ENCODE results near the gene ADGRB3. TPM values are rescaled to one million over a fixed set of nuclear protein-coding genes. Genes with fewer than 3 reads are reported as not detected.

ADGRB3 gene
- total RNA-seq, 2 experiments from 2014 or later, result not detected

GRCh38 chr6:68859233-68859632 is 224.2 kb downstream of the ADGRB3 start:
- H3K27ac ChIP-seq (ENCODE audit: low read depth, low read length, poor library complexity, severe bottlenecking), result no peak overlapping the region
- H4K20me1 ChIP-seq (ENCODE audit: insufficient read depth, low read length), result no peaks in the 10 kb centered on the region
- no peaks in the 10 kb centered on the region for H3K36me3 ChIP-seq (ENCODE audit: insufficient read depth, low read length)
- DNase-seq (ENCODE audit: low spot score), result no peak
- no TSS peak for BruUV-seq (replicated peaks)
- no peak overlapping the region for H3K4me2 ChIP-seq (ENCODE audit: low read length)
- no peaks in the 10 kb centered on the region for H3K4me1 ChIP-seq (ENCODE audit: insufficient read depth, low read length, poor library complexity, severe bottlenecking)
- H3K4me3 ChIP-seq (ENCODE audit: low read depth, low read length, poor library complexity, severe bottlenecking), result no peak overlapping the region
- no peaks in the 10 kb centered on the region for H3K79me2 ChIP-seq (ENCODE audit: insufficient read depth, low read depth, low read length)
- intact Hi-C loops (cut with micrococcal nuclease; ENCODE audit: unreplicated experiment), result no loop called here
- no peak for TF ChIP-seq EZH2phosphoT487 (IDR thresholded peaks at IDR 0.05; ENCODE audit: borderline replicate concordance, low read depth, low read length)
- TF ChIP-seq CTCF (conservative IDR thresholded peaks at IDR 0.05; ENCODE audit: low read length), result no peak
- H3K9me3 ChIP-seq (ENCODE audit: low read length), result no peaks in the 10 kb centered on the region
- POLR2A ChIA-PET, result no interaction called here
- CTCF ChIA-PET (ENCODE audit: unreplicated experiment), result no interaction called here
- H3K9me2 ChIP-seq (ENCODE audit: insufficient read depth, low read length), result no peaks in the 10 kb centered on the region
- no peak overlapping the region for H2AFZ ChIP-seq (ENCODE audit: low read length)

GRCh38 chr6:68868646-68869045 is 233.6 kb downstream of the ADGRB3 start:
- Histone ChIP-seq H3K9me2 (ENCODE audit: insufficient read depth, low read length) (no peaks in the 10 kb centered on the region), H3K4me1 (ENCODE audit: insufficient read depth, low read length, poor library complexity, severe bottlenecking) (no peaks in the 10 kb centered on the region), H3K9me3 (ENCODE audit: low read length) (no peaks in the 10 kb centered on the region), H3K4me3 (ENCODE audit: low read depth, low read length, poor library complexity, severe bottlenecking) (no peak overlapping the region), H2AFZ (ENCODE audit: low read length) (no peak overlapping the region), H3K79me2 (ENCODE audit: insufficient read depth, low read depth, low read length) (no peaks in the 10 kb centered on the region), H4K20me1 (ENCODE audit: insufficient read depth, low read length) (no peaks in the 10 kb centered on the region), H3K4me2 (ENCODE audit: low read length) (no peak overlapping the region), H3K36me3 (ENCODE audit: insufficient read depth, low read length) (no peaks in the 10 kb centered on the region), H3K27ac (ENCODE audit: low read depth, low read length, poor library complexity, severe bottlenecking) (no peak overlapping the region)
- TF ChIP-seq EZH2phosphoT487 (IDR thresholded peaks at IDR 0.05; ENCODE audit: borderline replicate concordance, low read depth, low read length), result no peak
- no peak for TF ChIP-seq CTCF (conservative IDR thresholded peaks at IDR 0.05; ENCODE audit: low read length)
- no peak for DNase-seq (ENCODE audit: low spot score)
- intact Hi-C loops (cut with micrococcal nuclease; ENCODE audit: unreplicated experiment), result no loop called here
- no TSS peak for BruUV-seq (replicated peaks)
- CTCF ChIA-PET (ENCODE audit: unreplicated experiment), result no interaction called here
- POLR2A ChIA-PET, result no interaction called here

- Histone ChIP-seq H2AFZ (ENCODE audit: low read length) (no peak overlapping the region), H4K20me1 (ENCODE audit: insufficient read depth, low read length) (no peaks in the 10 kb centered on the region), H3K9me3 (ENCODE audit: low read length) (no peaks in the 10 kb centered on the region), H3K4me2 (ENCODE audit: low read length) (no peak overlapping the region), H3K4me3 (ENCODE audit: low read depth, low read length, poor library complexity, severe bottlenecking) (no peak overlapping the region), H3K27ac (ENCODE audit: low read depth, low read length, poor library complexity, severe bottlenecking) (no peak overlapping the region), H3K9me2 (ENCODE audit: insufficient read depth, low read length) (no peaks in the 10 kb centered on the region), H3K79me2 (ENCODE audit: insufficient read depth, low read depth, low read length) (no peaks in the 10 kb centered on the region), H3K36me3 (ENCODE audit: insufficient read depth, low read length) (no peaks in the 10 kb centered on the region), H3K4me1 (ENCODE audit: insufficient read depth, low read length, poor library complexity, severe bottlenecking) (no peaks in the 10 kb centered on the region)
- BruUV-seq (replicated peaks), result no TSS peak
- intact Hi-C loops (cut with micrococcal nuclease; ENCODE audit: unreplicated experiment), result no loop called here
- DNase-seq (ENCODE audit: low spot score), result no peak
- POLR2A ChIA-PET, result no interaction called here
- CTCF ChIA-PET (ENCODE audit: unreplicated experiment), result no interaction called here
- TF ChIP-seq CTCF (conservative IDR thresholded peaks at IDR 0.05; ENCODE audit: low read length), result no peak
- TF ChIP-seq EZH2phosphoT487 (IDR thresholded peaks at IDR 0.05; ENCODE audit: borderline replicate concordance, low read depth, low read length), result no peak
Observed at GRCh38 chr6:68873236-68873635, 238.2 kb downstream of the ADGRB3 start.

Measured in OCI-LY7 (cell line).